T-helper 1 cell treated with Interleukin-12 subunit alpha and Interleukin-12 subunit beta and Interleukin-4 antibody, amounts not matched to agents 30 ng/mL and 1 ng/mL, for 36 hours (primary cell): Measurements from ENCODE around the gene NPHS1. TPM values are rescaled to one million over a fixed set of nuclear protein-coding genes. Genes with fewer than 3 reads are reported as not detected.
"Not testable (repeated sequence)": the region's sequence is repeated elsewhere in the genome, so short reads cannot be mapped to it uniquely, and the experiment has no call there.

ENCODE experiments used
- intact Hi-C: fragments of 100-400 bp; cut with micrococcal nuclease; formaldehyde crosslinking; loops from one replicate; pipeline ENCODE4 v1.15.1; 2024
- total RNA-seq: library from RNA; stranded (reverse); gene quantifications from 2 replicates; pipeline ENCODE4 v1.2.3, GENCODE V29; 2022

NPHS1 gene
- total RNA-seq, 1 donor from 2014 or later: not detected

DNA sequence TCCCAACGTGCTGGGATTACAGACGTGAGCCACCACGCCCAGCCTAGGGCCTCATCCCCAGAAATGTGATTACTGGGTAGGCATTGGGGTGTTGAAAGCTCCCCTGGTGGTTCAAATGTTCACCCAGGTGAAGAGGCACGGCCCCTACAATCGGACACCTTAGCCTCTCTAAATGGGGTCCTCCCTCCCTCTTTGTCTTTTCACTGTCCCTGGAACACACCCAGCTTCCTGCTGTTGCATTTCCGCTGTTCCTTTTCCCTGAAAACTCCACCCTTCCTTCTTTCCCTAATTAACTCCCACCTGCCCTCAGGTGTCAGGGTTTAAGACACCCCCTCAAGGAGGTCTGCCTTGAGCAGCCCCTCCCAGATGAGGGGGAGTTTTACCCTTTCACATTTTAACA is 36.0 kb downstream of the NPHS1 start:
- intact Hi-C loops: no loop called here

DNA sequence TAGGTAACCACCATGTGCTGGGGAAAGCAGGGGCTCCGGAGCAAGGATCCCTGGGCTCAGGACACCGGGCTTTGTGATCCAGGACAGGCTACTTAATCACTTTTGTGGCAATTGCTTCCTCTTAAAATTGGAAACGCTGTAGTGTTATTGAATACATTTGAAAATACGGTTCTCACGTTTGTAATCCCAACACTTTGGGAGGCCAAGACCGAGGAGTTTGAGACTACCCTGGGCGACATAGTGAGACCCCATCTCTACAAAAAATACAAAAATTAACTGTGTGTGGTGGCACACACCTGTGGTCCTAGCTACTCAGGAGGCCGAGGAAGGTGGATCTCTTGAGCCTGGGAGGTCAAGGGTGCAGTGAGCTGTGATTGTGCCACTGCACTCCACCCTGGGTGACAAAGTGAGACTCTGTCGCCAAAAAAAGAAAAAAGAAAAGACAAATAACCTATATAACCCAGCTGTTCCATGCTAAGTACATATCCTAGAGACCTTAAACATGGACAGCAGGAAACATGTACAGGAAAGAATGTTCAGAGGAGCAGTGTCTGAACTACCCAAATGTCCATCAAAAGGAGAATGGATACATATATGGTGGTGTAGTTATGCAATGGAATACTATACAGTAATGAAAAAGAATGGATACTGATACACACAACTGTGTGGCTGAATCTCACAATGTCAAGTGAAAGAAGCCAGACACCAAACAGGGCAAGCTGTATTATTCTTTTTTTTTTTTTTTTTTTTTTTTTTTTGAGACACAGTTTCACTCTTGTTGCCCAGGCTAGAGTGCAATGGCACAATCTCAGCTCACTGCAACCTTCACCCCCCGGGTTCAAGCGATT is 39.0 kb downstream of the NPHS1 start:
- intact Hi-C loops: no loop called here

DNA sequence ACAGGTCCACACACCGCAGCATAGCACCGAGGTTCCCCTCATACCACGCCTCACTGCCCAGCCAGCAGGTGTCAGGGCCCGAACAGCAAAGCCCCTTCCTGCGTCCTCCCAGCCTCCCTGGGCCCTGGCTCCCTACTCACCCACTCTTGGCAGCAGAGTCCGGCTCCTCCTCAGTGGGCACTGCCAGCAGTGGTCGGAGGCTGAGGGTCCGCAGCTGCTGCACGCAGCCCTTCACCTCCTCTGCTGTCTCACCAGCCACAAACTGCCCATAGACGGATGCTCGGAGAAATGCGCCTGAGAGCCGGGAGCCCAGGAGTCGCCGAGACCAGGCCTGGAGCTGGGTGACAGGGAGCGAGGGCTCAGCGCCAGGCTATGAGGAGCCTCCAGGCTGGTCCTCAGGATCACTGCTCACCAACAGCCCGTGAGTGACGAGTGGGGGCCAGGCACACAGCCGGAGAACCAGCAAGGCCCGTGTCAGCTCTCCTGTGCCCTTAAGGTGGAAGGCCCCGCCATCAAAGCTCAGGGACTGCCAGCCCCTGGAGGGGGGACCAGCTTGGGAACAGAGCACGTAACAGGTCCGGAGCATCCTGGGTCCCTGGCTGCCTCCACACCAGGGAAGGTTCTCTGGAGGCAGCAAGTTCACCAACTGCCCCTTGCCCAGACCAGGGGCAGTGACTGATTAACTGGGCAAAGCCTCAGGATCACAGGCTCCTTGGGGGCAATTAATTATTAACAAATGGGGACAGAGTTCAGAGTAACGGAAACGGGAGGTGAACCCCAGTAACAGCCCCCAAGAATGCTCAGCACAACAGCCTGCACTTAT is 39.9 kb downstream of the NPHS1 start, which contains the start of gene PRODH2:
Gene PRODH2 (minus strand): TSS at position 626 of the 823 bp plus-strand sequence. CDS start 40 bp downstream, at position 586.
- intact Hi-C loops: no loop called here

DNA sequence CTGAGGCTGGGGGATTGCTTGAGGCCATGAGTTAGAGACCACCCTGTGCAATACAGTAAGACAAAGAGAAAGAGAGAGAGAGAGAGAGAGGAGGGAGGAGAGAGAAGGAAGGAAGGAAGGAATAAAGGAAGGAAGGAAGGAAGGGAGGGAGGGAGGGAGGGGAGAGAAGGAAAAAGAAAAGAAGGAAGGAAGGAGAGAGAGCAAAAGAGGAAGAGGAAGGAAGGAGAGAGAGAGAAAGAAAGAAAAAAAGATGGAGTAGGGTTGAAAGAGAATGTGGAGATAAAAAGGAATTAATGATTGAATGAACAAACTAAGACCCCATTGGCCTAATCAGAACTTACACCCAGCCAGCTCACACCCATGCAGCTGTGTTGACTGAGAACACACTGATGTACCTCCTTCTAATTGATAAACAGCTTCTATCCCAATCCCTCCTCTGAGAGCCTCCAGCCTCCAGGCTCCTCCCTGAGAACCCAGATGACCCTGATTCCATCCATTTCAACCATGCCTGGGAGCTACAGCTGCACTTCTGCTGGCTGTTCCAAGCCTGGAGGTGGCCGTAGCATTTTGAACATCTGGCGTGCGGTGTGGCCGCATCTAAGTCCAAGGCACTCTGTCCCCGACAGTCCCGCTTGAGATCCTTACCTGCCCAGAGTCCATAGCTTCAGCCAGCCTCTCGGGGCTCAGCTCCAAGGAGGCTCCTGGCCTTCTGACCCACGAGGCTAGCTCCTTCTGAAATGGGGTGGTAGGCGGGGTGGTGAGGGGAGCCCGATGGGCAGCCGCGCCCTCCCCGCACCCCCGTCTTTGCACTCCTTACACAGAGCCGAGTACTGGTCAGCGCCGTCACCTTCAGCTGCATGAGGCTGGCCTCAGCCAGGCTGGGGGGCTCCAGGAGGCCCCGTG is 40.7 kb downstream of the NPHS1 start:
- intact Hi-C loops: no loop called here

DNA sequence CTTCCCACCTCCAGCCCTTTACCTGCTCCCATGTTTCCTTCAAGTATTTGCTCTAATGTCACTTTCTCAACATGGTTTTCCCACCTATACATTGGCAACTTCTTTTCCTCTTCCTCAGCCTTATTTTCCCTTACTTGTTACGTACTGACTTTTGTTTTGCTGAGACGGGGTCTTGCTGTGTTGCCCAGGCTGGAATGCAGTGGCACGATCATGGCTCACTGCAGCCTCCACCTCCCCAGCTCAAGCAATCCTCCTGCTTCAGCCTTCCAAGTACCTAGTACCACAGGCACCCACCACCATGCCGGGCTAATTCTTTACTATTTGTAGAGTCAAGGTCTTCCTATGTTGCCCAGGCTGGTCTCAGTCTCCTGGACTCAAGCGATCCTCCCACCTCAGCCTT is 44.7 kb downstream of the NPHS1 start:
- intact Hi-C loops: no loop called here

DNA sequence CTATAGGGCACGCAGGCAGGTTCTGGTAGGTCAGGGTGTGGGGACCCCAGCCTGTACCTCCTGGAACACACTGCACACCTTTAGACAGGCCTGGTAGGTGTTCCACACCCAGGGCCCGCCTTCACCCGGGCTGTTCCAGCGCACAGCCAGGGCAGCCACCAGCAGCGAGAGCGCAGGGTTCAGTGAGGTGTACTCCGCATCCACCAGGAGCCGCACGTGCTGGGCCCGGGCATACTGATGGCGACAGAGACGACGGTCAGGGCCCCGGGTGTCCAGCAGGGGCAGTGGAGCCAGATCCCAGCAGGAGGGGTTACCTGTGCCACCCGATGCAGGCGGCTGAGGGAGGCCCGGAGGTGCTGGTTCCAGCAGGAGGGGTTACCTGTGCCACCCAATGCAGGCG is 45.7 kb downstream of the NPHS1 start:
- intact Hi-C loops: no loop called here

DNA sequence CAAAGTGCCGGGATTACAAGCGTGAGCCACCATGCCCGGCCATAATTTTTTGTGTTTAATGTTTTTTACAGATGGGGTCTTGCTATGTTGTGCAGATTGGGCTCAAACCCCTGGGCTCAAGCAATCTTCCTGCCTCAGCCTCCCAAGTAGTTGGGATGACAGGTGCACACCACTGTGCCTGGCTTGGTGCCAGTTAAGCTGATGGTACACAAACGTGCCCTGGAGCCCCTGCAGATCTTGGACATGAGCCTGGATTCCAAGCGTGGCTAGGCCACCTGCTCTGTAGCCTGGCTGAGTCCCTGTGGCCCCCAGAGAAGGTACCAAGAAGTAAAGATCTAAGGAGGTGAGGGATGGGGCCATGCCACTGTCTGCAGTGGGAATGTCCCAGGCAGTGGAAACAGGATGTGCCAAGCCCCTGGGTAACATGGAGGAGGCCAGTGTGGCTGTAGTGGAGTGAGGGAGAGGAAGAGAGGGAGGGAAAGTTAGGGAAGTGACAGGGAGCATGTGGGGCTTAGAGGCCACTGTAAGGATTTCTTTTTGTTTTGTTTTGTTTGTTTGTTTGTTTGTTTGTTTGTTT is 46.7 kb downstream of the NPHS1 start:
- intact Hi-C loops: no loop called here

DNA sequence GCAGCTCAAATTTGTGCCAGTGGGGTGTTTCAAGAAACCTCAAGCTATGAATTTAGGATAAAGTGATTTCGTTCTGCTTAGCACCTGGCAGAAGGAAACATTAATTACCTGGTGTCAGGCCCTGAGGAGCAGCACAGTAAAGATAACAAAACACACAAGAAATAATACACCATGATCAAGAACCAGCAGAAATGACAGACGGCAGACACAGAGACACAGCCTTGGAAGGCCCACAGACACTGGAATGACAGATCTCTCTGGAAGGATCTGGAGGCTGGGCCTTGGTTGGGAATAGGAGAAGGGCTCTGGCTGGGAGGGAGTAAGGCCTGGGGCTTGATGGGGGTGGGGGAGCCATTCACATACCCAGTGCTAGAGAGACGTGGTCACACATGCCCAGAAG is 50.5 kb downstream of the NPHS1 start:
- intact Hi-C loops: no loop called here

DNA sequence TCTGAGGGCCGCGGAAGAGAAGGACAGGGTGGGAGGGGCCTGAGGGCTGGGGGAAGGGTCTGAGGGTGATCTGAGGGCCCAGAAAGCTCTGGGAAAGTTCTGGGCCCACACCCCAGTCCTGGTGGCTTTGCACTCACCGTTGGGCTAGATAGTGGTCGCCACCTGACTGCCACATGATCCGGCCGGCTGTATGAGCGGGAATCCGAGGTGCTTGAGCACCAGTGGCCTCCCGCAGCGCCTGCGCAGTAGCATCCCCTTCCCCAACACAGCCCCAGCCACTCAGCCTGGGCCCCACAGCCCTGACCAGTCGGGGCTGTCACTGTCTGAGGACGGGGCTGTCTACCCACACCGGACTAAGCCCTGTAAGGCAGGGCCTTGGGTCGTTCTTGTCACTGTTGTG is 54.6 kb downstream of the NPHS1 start:
- intact Hi-C loops: no loop called here

DNA sequence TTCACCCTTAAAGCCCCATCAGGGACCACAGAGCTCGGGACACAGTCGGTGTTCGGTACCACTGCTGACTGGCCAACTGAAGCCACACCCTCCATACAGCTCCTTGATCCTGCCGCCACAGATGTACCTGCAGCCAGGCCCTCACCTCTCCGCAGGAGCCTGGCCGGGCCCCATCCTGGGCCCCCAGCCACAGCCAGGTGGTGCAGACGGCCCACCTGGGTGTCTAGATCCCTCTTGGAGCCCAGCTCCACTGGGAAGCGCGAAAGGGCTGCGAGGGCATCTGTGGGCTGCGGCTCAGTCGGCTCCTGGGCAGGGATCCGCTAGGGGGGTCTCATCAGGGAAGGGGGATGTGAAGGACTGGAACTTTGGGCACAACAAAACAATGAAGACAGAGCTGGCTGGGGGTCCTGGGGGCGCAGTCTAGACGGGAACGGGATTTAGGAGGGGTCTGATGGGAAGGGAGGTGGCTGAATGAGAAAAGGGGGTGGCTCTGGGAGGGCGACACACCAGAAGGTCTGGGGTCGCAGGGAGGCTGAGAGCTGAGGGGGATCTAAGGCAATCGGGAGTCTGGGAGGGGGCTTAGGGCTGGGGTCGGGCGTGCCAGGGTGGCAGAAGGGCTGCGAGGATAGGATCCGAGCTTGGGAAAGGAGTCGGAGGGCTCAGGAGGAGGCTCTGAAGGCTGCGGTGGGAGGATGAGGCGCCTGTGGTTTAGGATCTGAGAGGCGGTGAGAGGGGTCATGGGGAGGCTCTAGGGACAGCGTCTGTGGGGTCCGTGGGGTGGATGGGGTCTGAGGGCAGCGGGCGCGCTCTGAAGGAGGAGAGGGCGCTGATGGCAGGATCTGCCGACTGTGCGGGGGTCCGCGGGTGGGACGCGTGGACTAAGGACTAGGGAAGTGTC is 55.4 kb downstream of the NPHS1 start:
- intact Hi-C loops: no loop called here

DNA sequence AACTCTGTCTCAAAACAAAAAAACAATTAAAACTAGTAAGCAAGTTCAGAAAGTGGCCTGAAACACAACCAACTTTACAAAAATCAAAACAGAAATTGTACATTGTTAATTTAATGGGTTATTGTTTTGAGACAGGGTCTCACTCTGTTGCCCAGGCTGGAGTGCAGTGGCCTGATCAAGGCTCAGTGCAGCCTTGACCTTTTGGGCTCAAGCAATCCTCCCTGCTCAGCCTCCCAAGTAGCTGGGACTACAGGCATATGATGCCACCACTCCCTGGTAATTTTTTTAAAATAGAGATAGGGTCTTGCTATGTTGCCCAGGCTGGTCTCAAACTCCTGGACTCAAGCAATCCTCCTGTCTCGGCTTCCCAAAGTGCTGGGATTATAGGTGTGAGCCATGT is 56.7 kb downstream of the NPHS1 start:
- intact Hi-C loops: not testable (repeated sequence)

DNA sequence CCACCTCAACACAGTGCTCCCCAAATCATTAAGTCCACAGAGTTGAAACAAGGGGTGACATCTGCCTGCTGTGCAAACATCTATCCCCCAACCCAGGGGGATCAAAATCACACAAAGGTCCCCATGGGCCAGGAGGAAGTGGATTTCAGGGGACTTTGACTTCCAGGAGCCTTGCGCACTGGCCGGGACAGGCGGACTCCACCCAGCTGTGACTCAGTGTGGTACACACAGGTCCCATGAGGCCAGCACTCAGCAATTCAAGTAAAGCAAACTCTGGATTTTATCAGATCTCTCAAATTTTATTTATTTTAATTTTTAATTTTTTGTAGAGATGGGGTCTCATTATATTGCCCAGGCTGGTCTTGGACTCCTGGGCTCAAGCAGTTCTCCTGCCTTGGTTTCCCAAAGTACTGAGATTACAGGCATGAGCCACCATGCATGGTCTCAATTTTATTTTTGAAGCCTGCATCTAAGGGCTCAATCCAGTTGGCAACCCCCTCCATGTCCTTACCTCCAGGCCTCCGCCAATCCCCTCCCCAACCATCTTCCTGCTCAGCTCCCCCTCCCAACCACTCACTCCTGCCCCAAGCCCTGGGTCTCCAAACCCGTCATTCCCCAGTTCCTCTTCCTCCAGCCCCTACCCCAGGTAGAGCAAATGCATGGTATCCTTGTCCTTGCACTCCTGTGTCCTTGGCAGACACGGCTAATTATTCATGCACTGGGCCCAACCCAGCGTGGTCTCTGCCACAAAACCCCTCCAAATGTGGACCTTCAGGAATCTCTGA is 58.7 kb downstream of the NPHS1 start:
- intact Hi-C loops: no loop called here

DNA sequence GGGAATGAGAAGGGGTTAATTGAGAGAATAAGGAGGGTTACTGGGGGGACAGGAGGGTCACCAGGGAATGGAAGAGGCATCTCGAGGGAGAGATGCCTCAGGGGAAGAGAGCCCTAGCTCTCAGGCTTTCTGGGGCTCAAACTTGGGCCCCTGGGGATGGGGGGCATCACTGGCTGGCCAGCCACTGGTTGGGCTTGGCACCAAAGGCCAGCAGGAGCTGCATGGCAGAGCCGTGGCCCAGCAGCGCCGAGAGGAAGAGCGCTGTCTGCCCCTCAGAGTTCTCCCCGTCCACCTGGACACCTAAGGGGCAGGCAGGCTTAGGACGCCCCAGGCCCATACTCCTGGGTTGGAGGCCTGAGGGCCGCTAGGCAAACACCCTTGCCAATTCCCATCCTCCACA is 59.4 kb downstream of the NPHS1 start:
- intact Hi-C loops: no loop called here

DNA sequence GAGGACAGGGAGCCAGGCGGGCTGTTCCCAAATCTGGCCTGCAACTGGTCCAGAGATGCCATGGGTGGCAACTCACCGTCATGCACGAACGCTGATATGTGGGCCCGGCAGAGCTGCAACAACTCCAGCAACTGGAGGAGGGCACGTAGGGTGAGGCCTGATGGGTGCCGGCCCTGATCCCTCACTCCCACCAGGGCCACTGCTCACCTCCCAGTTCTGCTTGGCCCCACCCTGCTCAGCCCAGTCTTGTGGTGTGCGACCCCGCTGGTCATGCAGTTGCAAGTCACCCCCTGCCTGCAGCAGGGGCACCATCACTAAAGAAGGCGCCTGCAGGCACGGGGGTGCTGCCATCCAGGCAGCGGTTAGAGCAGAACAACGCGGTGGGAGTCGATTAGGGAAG is 60.0 kb downstream of the NPHS1 start:
- intact Hi-C loops: no loop called here

DNA sequence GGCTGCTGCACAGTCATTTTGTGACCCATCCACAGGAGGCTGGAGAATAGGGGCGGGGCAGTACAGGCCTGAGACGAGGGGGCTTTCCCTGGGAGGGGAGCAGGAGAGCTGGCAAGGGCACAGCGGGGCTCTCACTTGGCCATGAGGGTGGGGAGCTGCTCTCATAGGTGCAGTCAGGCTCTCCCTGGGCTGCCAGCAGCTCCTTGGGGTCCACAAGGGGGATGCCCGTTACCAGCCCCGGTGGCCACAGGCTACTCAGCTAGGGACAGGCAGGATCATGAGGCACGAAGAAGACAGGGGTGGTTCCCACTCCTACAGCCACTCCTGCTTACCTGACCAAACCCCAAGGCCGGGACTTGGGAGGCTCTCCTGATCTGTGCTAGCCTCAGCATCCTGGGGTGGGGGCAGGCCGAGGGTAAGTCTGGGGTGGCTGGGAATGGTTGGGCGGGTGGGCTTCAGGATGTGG is 60.5 kb downstream of the NPHS1 start:
- intact Hi-C loops: no loop called here

DNA sequence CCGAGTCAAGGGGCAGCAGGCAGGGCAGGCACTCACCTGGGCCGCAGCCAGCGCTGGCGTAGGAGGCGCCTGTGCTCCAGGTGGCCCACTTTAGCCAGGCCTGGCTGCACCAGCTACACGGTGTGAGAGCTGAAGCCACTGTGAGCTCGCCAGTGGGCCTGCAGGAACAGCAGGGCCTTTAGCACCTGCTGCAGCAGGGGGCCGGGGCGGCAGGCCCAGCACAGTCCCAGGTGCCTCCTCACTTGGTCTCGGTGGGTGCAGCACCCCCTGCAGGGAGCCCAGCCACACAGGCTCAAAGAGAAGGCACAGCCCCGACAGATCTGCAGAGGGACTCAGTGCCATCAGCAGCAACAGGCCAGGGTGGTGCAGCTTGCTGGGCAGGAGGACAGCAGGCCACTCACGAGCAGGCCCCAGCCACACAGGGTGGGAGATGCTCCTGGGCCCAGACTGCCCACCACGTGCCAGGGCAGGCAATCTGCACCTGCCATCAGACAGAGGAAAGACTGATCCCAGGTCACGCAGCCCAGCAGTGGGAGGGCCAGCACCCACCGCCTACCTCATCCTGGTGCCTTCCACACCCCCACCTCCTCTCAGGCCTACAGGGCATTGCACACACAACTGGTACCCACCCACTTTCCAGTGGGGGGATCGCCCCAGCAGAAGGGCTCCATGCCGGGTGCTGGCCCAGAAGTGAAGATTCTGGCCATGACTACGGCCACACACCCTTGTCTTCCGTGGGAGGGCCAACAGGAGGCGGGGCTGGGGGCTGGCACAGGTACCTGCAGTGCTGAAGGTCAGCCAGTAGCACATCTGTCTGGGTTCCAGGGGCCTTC is 61.1 kb downstream of the NPHS1 start:
- intact Hi-C loops: no loop called here

DNA sequence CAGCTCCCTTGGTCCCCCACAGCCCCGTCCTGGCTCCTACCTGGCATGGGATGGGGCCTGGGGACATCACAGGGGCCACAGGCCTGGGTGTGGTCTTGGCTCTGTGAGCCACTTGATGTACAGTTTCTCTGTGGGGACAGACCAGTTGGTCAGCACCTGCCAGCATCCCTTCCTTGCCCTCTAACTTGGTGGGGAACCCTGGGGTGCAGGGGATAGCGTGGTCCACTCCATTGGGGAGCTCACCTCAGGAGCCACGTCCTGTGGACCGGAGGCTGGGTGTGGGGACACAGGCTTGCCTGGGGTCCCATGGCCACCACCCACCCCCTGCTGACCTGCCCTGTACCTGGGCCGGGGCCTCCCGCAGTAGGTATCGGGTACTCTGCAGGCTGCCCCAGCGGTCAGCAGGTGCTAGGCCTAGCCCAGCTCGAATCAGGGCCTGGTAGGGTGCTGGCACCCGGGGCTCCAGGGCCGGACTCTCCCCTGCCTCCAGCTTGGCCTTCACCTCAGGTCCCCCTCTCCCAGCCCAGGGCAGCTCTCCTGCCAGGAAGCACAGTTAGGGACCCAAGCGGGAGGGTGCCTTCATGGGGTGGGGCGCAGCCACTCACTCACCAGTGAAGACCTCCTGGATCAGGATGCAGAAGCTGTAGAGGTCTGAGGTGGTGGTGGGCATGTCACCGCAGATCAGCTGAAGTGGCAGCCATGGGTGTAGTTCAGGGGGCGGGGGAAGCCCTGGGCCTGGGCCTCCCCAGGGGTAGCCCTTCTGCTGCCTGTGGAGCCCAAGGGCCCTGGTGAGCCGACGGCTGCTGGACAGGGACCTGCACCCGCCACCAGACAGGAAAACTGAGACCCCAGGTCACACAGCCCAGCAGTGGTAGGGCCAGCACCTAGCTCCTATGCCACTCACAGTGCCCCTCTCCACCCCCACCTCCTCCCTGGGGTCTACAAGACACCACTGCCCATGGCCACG is 62.0 kb downstream of the NPHS1 start:
- intact Hi-C loops: no loop called here
